DLD1 (cell line): Measurements from ENCODE around the gene ENGASE.

ENCODE experiments used
- in situ Hi-C: cut with HindIII; loops from 2 replicates; pipeline ENCODE4 v1.10.0; 2017; ENCODE audit warnings: low sequenced_read_pairs

ENGASE gene

DNA sequence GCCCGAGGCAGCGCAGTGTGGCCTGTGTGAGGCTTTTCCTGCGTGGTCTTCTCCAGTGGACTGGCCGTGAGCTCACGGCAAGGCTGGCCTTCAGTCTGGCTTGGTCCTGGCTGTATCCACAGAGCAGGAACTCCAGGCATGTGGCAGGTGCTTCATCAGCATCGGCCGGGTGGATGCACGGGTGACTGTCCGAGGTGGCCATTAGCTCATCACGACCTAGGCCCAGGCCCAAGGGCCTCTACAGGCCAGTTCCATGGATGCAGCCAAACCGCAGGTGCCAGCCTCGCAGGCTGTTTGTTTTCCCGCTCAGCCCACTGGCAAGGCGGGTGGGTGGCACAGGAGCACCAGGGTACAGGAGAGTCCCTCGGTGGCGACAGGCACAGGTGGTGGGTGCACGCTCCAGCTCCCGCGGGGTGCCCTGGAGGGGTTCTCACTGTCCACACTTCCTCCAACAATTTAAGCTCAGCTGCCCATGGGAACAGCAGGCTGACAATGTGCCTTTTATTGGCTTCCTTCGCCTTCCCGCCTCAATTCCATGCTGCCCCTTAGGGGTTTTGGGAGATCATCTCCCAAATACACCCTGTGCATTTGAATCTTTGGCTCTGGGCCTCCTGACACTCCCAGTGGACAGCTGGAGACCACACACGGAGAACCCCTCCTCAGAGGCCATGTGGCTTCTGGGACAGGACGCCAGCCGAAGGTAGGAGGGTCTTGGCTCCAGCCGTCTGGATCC is 33.0 kb downstream of the ENGASE start:
- in situ Hi-C loops: no loop called here

DNA sequence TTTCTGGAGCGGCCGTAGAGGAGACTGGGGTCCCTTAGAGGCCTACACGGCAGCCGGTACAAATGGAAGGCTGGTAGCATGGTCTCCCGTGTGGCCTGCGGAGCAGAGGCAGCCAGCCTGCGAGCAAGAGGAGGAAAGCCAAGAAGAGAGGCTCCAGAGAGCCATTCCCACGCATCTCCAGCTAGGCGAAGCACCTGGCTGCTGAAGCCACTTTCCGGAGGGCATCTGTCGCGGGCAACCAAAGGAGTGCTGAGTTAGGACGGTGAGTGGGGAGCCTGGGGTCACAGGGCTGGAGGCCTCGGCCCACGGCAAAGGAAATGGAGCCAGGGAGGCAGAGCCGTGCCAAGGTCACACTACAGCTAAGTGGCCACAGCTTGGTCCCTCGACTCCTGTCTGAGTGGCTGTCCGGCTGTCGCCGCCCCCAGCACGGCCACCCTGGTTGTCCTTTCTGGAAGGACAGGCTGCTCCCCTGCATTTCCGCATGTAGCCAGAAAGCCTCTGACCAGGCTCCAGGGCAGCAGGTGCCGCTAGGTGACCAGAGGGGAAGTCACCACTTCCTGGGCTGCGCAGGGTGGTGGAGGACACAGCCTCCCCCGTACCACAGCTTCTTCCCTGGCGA is 33.7 kb downstream of the ENGASE start:
- in situ Hi-C loops: no loop called here

GRCh38 chr17:79108870-79109269 is 34.2 kb downstream of the ENGASE start:
- in situ Hi-C loops: no loop called here

- in situ Hi-C loops: no loop called here
Observed at GRCh38 chr17:79109584-79109983, 35.0 kb downstream of the ENGASE start.

DNA sequence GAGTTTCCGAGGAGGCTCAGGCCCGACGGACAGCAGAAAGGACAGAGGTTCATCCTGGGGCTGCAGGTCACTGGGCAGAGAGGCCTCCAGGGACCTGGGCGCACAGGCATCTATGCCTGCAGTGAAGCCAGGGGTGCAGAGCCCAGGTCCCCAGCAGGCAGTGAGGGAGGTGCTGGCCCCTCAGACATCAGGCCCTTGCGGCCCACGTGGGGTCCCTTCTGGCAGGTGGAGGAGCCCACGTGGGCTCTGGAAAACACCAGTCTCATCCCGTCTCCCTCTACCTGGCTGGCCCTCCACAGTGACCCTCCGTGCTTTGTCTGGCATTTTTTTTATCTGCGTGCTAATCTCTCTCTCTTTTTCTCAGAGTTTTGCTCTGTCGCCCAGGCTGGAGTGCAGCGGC is 36.5 kb downstream of the ENGASE start:
- in situ Hi-C loops: loop anchor here (5.0 kb wide), 1 partner anchor 76 kb away; no protein-coding TSS in a partner anchor

DNA sequence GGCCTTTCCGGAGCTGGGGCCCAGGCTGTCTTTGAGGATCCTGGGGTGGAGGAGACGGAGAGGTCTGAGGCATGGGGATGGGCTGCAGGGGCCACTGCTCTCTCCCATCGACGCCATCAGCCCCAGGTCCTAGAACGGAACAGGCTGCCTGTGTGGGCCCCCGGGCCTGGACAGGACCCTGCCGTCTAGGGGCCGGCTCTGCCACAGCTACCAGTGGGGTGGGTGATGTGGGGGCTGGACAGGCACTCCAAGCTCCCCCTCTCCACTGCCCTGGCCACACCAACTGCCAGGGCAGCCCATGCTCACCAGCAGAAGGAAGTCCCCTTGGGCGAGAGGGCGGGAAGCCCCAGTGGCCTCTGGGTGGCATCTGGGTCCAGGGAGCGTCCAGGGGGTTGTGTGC is 37.8 kb downstream of the ENGASE start:
- in situ Hi-C loops: loop anchor here (5.0 kb wide), 1 partner anchor 75 kb away; no protein-coding TSS in a partner anchor

DNA sequence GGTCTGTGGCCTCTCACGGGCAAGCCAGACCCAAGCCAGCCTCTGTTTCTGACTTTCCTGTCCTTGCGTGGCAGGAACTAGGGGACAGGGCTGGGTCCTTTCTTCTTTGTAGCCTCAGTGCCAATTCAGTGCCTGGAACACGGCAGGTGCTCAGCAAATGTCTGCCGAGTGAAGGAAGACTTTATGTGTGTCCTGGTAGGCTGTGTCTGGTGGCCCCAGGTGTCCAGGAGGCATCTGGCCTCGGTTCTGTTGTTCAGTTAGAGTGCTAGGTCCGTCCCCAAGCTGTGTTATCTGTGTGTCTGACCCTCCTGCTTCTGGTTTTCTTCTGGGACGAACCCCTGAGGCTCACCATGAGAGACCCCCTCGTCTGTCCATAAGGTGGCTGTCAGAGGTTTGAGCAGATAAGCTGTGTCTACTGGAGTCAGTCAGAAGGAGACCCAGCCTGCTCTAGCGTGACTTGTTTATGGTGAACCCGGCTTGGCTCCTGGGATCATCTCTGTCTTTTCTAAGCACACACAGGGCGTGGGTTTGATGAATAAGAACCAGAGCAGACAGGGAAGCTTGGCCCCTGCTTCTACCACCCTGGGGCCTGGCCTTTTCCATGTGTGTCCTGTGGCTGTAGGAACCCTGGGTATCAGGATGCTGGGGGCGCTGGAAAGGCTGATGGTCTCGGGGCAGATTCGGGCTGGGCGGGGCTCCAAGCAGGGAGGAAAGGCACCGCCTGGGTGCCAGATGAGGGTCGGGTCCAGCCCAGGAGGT is 39.3 kb downstream of the ENGASE start:
- in situ Hi-C loops: loop anchor here (5.0 kb wide), 1 partner anchor 73 kb away; no protein-coding TSS in a partner anchor

DNA sequence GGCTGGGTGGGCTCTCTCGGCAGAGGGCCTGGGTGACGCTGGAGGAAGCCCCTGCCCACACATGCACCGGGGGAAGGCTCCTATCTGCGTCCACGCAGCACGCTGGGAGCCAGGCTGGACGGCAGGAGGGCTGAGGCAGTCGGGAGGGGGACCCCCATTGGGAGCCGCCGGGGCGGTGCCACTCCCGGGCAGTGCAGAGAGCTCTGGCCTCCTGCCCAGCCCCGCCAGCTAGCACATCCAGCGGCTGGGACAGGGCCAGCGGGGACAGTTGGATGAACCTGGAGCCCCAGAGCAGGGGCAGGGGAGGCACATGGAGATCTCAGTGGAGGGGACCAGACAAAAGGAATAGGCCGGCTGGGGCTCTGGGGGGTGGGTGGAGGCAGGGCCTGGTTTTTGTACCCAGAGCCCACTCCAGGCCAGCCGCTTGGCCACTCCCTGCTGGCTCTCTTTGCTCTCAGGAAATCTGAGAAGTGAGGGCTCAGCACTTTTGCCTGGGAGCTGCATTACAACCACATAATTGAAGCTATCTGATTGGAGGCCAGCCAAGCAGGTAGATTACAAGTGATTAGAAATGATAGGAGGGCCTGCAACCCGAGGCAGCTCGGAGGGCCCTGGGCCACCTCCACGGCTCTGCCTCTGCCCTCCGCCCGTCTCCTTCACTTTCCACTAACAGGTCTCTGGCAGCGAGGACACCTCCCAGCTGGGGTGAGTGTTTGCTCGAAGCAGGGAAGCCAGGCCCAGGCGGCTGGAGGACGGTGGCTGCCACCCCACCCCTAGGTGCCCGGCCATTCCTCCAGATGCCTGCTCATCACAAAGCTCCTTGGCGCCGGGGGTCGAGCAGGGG is 40.1 kb downstream of the ENGASE start:
- in situ Hi-C loops: loop anchor here (5.0 kb wide), 1 partner anchor 73 kb away; no protein-coding TSS in a partner anchor

DNA sequence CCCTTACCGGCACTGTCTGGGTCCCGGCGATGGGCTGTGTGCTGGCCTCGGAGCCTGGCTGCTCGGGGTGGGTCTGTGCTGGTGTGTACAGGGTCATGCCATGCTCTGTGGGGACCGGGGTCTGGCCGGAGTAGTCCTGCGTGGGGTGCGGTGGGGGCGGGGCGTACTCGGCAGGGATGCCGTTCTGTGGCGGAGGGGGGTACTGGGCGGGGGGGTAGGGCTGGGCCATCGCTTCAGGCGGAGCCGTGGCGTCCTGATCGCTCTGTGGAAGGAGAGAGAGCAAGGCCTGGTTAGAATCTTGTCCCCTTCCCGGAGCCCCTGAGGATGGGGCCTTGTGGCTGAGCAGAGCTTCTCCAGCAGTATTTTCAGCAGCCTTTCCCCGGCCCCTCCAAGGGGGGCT is 40.9 kb downstream of the ENGASE start:
- in situ Hi-C loops: no loop called here

DNA sequence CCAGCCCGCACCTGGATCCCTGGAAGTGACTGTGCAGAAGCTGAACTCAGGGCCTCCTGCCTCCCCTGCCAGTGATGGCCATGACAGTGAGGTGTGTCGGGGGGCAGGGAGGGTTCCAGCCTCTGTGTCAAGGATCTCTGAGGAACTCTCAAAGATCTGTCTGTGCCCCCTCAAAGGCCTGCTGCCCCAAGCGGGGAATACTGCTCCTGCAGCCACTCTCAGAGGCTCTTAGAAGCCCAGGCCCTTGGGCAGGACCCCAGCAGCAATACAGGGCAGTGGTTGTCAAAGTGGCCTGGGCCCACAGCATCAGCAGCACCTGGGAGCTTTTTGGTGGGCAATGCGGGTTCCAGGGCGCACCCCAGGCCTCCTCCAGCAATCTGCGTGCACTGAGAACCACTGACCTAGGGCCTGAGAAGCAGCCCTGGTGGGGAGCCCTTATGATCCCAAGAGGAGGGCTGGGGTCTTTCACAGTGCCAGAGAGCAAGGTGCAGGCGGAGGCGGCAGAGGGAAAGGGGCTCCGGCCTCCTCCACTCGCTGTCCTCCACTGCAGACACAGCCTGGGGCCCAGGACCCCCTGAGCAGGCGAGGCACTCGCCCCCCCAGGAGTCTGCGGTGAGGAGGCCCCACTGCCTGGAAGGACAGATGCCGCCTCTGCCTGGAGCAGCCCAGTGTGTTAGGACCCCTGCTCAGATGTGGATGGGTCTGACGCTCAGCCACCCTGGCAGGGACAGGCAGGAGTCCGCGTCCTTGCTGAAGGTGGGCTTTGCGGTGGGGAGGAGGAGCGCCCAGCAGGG is 42.1 kb downstream of the ENGASE start:
- in situ Hi-C loops: no loop called here

- in situ Hi-C loops: no loop called here
Observed at GRCh38 chr17:79117905-79118487, 43.4 kb downstream of the ENGASE start.

GRCh38 chr17:79118924-79119323 is 44.3 kb downstream of the ENGASE start:
- in situ Hi-C loops: no loop called here

- in situ Hi-C loops: no loop called here
Observed at GRCh38 chr17:79120259-79120658, 45.6 kb downstream of the ENGASE start.

GRCh38 chr17:79123988-79124387 is 49.4 kb downstream of the ENGASE start:
- in situ Hi-C loops: no loop called here

- in situ Hi-C loops: no loop called here
Observed at GRCh38 chr17:79124513-79125209, 50.0 kb downstream of the ENGASE start.

GRCh38 chr17:79125503-79125902 is 50.9 kb downstream of the ENGASE start:
- in situ Hi-C loops: no loop called here

- in situ Hi-C loops: no loop called here
Observed at GRCh38 chr17:79126139-79126538, 51.5 kb downstream of the ENGASE start.

DNA sequence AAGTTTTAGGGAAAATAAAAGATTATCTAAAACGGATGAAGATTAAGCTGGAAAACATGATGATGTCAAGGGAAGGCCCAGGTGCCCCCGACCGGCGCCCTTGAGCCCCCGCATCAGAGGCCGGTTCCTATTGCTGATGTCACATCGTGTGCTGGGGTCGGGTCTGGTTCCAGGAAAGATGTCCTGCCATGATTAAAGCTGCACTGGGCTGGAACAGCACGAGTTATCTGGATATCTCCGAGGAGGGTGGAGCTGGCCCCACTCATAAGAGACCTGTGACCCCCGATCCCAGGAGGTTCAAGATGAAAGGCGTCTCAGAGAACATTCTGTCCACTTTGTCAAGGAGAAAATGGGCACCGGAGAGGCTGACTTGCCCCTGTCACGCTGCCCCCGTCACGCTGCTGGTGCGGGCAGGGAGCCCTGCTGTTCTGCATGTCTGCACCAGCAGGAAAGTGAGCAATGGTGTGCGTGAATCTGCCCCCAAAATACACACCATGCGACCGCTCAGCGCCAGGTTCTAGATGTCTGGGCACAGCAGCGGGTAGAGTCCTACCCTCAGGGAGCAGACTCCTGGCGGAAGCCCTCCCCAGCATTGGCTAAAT is 53.0 kb downstream of the ENGASE start:
- in situ Hi-C loops: no loop called here

DNA sequence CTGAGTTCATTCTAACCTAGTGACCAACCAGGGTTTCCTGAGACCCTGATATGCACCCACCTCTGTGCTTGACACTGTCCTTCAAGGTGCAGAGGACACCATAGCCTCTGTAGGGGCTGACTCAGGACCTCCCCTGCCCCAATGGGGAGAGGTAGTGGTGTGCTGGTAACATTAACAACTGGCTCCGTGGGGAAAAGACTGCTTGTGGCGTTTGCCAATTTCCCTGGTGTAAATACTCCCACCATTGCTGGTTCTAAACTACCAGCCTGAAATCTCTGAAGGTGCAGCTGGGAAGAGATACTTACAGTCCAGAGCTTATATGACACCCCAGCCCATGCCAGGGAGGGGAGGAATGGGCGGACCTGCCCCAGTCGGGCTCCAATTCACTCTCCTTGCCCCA is 54.9 kb downstream of the ENGASE start:
- in situ Hi-C loops: no loop called here
